HCT116 (cell line): ENCODE data around the gene EML1. TPM values are rescaled to one million over a fixed set of nuclear protein-coding genes. Genes with fewer than 3 reads are reported as not detected.

Source experiments
- ATAC-seq: fragments of 200-7000 bp; cut with Tn5 transposase; 2 replicates; pipeline ENCODE4 v1.9.1; 2020; ENCODE audit warnings: mild to moderate bottlenecking, moderate library complexity
- BruUV-seq: library from RNA; stranded (reverse); fragments of 400-500 nt; replicated peaks from 2 replicates; lab custom pipeline; 2021; lab: Mats Ljungman, UMichigan
- CTCF ChIA-PET: fragments of 300-600 bp; sonication (Branson Sonifier 250); formaldehyde crosslinking; loops from one replicate; lab custom pipeline; 2021; ENCODE audit warnings: antibody characterized with exemption; lab: Charles Lee
- POLR2A ChIA-PET: fragments of 300-600, 350-600 bp; sonication (Branson Sonifier 250); formaldehyde crosslinking; loops from one replicate; lab custom pipeline; 2021; ENCODE audit warnings: antibody characterized with exemption; lab: Charles Lee
- RAD21 ChIA-PET, 2 experiments: fragments of 300-600 bp; sonication (Branson Sonifier 250); formaldehyde crosslinking; loops; one replicate each; lab custom pipeline; 2023; ENCODE audit warnings: low total read pairs in 2 of 2; ENCODE audit not compliant: uncharacterized antibody in 2 of 2, unreplicated experiment in 2 of 2, low non-redundant PET in 1 of 2; lab: Charles Lee
- DNase-seq: peaks from one replicate; pipeline ENCODE4 v3.0.0-alpha.2; 2010; ENCODE audit warnings: low read depth, low spot score
- H2AFZ ChIP-seq: fragments of 200-600 bp; shearing (Covaris generic), sonication (generic); 2 replicates; pipeline ENCODE4 v1.6.1; 2017; ENCODE audit warnings: low read depth, mixed run types, mixed read lengths, antibody characterized with exemption, low read length; ENCODE audit not compliant: poor library complexity, severe bottlenecking
- H3K27ac ChIP-seq: 2 replicates; pipeline ENCODE4 v1.5.1; 2012; ENCODE audit warnings: low read depth, low read length
- H3K27me3 ChIP-seq: fragments of 200-600 bp; sonication (generic); 2 replicates; pipeline ENCODE4 v1.6.1; 2016; ENCODE audit warnings: mixed run types, low read length, mixed read lengths; ENCODE audit not compliant: insufficient read depth
- H3K36me3 ChIP-seq, 2 experiments: fragments of 200-500 bp in 1 of 2; fragments of 200-600 bp in 1 of 2; sonication (Bioruptor generic) in 1 of 2; sonication (generic) in 1 of 2; 2 replicates each; pipeline versions ENCODE4 v1.5.1 to v1.6.1; 2014 to 2016; ENCODE audit warnings: low read length in 2 of 2, inconsistent platforms in 1 of 2, mixed read lengths in 1 of 2, mixed run types in 1 of 2; ENCODE audit not compliant: insufficient read depth in 2 of 2, control insufficient read depth in 1 of 2
- H3K4me1 ChIP-seq, 2 experiments: fragments of 200-600 bp in 1 of 2; sonication (generic) in 1 of 2; 2 replicates each; pipeline versions ENCODE4 v1.5.1 to v1.6.1; 2012 to 2017; ENCODE audit warnings: low read length in 2 of 2, inconsistent platforms in 1 of 2, mild to moderate bottlenecking in 1 of 2, mixed read lengths in 1 of 2, mixed run types in 1 of 2, moderate library complexity in 1 of 2; ENCODE audit not compliant: insufficient read depth in 2 of 2, control insufficient read depth in 1 of 2
- H3K4me2 ChIP-seq: fragments of 200-600 bp; sonication (generic); 2 replicates; pipeline ENCODE4 v1.6.1; 2017; ENCODE audit warnings: mixed run types, low read length, mixed read lengths
- H3K4me3 ChIP-seq, 2 experiments: fragments of 200-600 bp in 1 of 2; sonication (generic) in 1 of 2; replicated peaks in 1 of 2; 2 replicates each; pipeline ENCODE4 v1.5.1; 2011 to 2016; ENCODE audit warnings: low read length in 2 of 2, control low read depth in 1 of 2, low read depth in 1 of 2, mild to moderate bottlenecking in 1 of 2, mixed read lengths in 1 of 2, mixed run types in 1 of 2
- H3K79me2 ChIP-seq: fragments of 200-600 bp; sonication (generic); 2 replicates; pipeline ENCODE4 v1.6.1; 2017; ENCODE audit warnings: mild to moderate bottlenecking, mixed run types, low read length, moderate library complexity, mixed read lengths; ENCODE audit not compliant: insufficient read depth
- H3K9ac ChIP-seq: fragments of 200-600 bp; sonication (generic); 2 replicates; pipeline ENCODE4 v1.6.1; 2016; ENCODE audit warnings: low read length, mixed read lengths
- H3K9me2 ChIP-seq: fragments of 200-600 bp; sonication (generic), shearing (Covaris generic); 2 replicates; pipeline ENCODE4 v1.6.1; 2017; ENCODE audit warnings: mixed run types, mild to moderate bottlenecking, moderate library complexity; ENCODE audit not compliant: insufficient read depth
- H3K9me3 ChIP-seq, 2 experiments: fragments of 200-500 bp in 1 of 2; fragments of 200-600 bp in 1 of 2; sonication (Bioruptor generic) in 1 of 2; sonication (generic) in 1 of 2; 2 replicates each; pipeline ENCODE4 v1.6.1; 2014 to 2017; ENCODE audit warnings: low read length in 2 of 2, mixed read lengths in 2 of 2, inconsistent platforms in 1 of 2, low read depth in 1 of 2, mild to moderate bottlenecking in 1 of 2, mixed run types in 1 of 2, moderate library complexity in 1 of 2; ENCODE audit not compliant: control insufficient read depth in 1 of 2, insufficient read depth in 1 of 2
- H4K20me1 ChIP-seq: fragments of 200-600 bp; sonication (generic), shearing (Covaris generic); 2 replicates; pipeline ENCODE4 v1.6.1; 2017; ENCODE audit warnings: mixed run types, mild to moderate bottlenecking, moderate library complexity; ENCODE audit not compliant: insufficient read depth
- CBX3 ChIP-seq: IDR thresholded peaks from 2 replicates; pipeline ENCODE4 v1.6.1; 2012; ENCODE audit warnings: low read depth
- CEBPB ChIP-seq: IDR thresholded peaks from 2 replicates; pipeline ENCODE4 v1.6.1; 2012; ENCODE audit warnings: low read depth
- CTCF ChIP-seq, 3 experiments: fragments of 200-600 bp in 1 of 3; sonication (generic) in 1 of 3; IDR thresholded peaks in 2 of 3; conservative IDR thresholded peaks in 1 of 3; 2 replicates each; pipeline ENCODE4 v1.5.1; 2012 to 2017; ENCODE audit warnings: low read depth in 2 of 3, low read length in 2 of 3, antibody characterized with exemption in 1 of 3, borderline replicate concordance in 1 of 3, control low read depth in 1 of 3, mild to moderate bottlenecking in 1 of 3, mixed read lengths in 1 of 3, mixed run types in 1 of 3, moderate library complexity in 1 of 3; ENCODE audit not compliant: insufficient read depth in 1 of 3
- EGR1 ChIP-seq: IDR thresholded peaks from 2 replicates; pipeline ENCODE4 v1.6.1; 2012; ENCODE audit warnings: low read depth
- FOSL1 ChIP-seq: IDR thresholded peaks from 2 replicates; pipeline ENCODE4 v1.6.1; 2012; ENCODE audit warnings: low read depth
- JUND ChIP-seq: IDR thresholded peaks from 2 replicates; pipeline ENCODE4 v1.6.1; 2012
- RAD21 ChIP-seq: IDR thresholded peaks from 2 replicates; pipeline ENCODE4 v1.6.1; 2012; ENCODE audit warnings: low read depth, mild to moderate bottlenecking
- SP1 ChIP-seq: IDR thresholded peaks from 2 replicates; pipeline ENCODE4 v1.6.1; 2012; ENCODE audit warnings: low read depth
- SRF ChIP-seq: IDR thresholded peaks from 2 replicates; pipeline ENCODE4 v1.6.1; 2012; ENCODE audit warnings: low read depth
- TCF7L2 ChIP-seq: IDR thresholded peaks from 2 replicates; pipeline ENCODE4 v1.7.0; 2011; ENCODE audit warnings: borderline replicate concordance, inconsistent platforms; ENCODE audit not compliant: insufficient read depth, insufficient read length; ENCODE audit errors: extremely low read depth
- ZNF274 ChIP-seq: fragments of 200-500 bp; sonication (Bioruptor generic); IDR thresholded peaks from 2 replicates; pipeline ENCODE4 v1.6.1; 2014; ENCODE audit warnings: mild to moderate bottlenecking, low read depth, low read length, inconsistent platforms
- intact Hi-C: fragments of 100-400 bp; cut with micrococcal nuclease; formaldehyde crosslinking; loops from 2 replicates; pipeline ENCODE4 v1.10.0; 2022
- total RNA-seq: library from RNA; stranded (reverse); gene quantifications from one replicate; pipeline ENCODE4 v1.2.1, GENCODE V29; 2021; ENCODE audit not compliant: unreplicated experiment
- TF ChIP-seq, protein P1 (sequence below): IDR thresholded peaks from 2 replicates; pipeline ENCODE4 v1.6.1; 2012

Gene EML1
- total RNA-seq, 1 experiment from 2014 or later = 7.4 TPM

GRCh38 chr14:99916091-99916383 is 122.8 kb downstream of the EML1 start:
- ATAC-seq (no peak), DNase-seq (no peak)
- Histone ChIP-seq H3K9me3 (no peaks in the 10 kb centered on the region), H3K9ac (no peak overlapping the region), H4K20me1 (no peaks in the 10 kb centered on the region), H3K4me1 (0 out of 4 replicates have a peak, but pooled peaks cover 0 to under 1% of the 10 kb centered on the region in 2 experiments), H3K79me2 (no peaks in the 10 kb centered on the region), H3K4me3 (no peak overlapping the region), H2AFZ (no peak overlapping the region), H3K9me2 (no peaks in the 10 kb centered on the region), H3K27ac (no peak overlapping the region), H3K4me2 (no peak overlapping the region), H3K27me3 (no peaks in the 10 kb centered on the region), H3K36me3 (no peaks in the 10 kb centered on the region)
- no TSS peak for BruUV-seq
- POLR2A ChIA-PET = no interaction called here
- RAD21 ChIA-PET = no interaction called here
- TF ChIP-seq CTCF (IDR thresholded peaks at IDR 0.05 in 2 of 3, conservative IDR thresholded peaks at IDR 0.05 in 1 of 3; ENCODE audit: borderline replicate concordance in 1 of 3, insufficient read depth in 1 of 3, low read depth in 2 of 3, low read length in 2 of 3) (no peak), FOSL1 (no peak), CBX3 (no peak), ZNF274 (no peak), SRF (no peak), EGR1 (no peak), CEBPB (no peak), TCF7L2 (no peak), SP1 (no peak), JUND (no peak), RAD21 (no peak)
- TF ChIP-seq, protein P1, sequence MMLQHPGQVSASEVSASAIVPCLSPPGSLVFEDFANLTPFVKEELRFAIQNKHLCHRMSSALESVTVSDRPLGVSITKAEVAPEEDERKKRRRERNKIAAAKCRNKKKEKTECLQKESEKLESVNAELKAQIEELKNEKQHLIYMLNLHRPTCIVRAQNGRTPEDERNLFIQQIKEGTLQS = no peak
- CTCF ChIA-PET = no interaction called here
- intact Hi-C loops = no loop called here
